Muscle of back (tissue), 11 donors: ENCODE results near the gene SMIM13. TPM values are rescaled to one million over a fixed set of nuclear protein-coding genes. Genes with fewer than 3 reads are reported as not detected.
"Not testable (repeated sequence)": the region's sequence is repeated elsewhere in the genome, so short reads cannot be mapped to it uniquely, and the experiment has no call there.

Experiments used
- DNase-seq, 3 donors: peaks; one replicate each; pipeline versions ENCODE4 v3.0.0 to v3.0.0-alpha.2; 2013
- polyA plus RNA-seq, 10 donors: library from polyadenylated mRNA; unstranded; fragments of 120-200 nt; gene quantifications; one replicate each; pipeline ENCODE4 v1.2.1, GENCODE V29; 2013; ENCODE audit not compliant: insufficient read length in 10 of 10

SMIM13 gene
- polyA plus RNA-seq, 10 donors = 8.8 to 13.4 (median 10.7) TPM

DNA sequence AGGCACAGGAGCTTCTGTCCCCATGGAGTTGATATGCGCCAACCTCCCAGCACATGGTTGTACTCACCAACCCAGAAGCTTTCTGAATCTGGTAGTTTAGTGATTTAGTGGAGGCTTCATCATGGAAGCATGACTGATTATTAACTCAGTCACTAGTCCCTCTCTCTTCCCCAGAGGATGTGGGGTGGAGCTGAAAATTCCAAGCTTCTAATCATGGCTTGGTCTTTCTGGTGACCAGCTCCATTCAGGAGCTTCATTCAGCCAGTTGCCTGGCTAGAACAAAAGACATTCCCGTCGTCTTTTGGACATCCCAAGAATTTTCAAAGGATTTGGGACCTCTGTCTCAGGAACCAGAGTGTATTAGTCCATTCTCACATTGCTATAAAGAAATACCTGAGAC lies 13.3 kb upstream of the SMIM13 start:
- DNase-seq = no peak

DNA sequence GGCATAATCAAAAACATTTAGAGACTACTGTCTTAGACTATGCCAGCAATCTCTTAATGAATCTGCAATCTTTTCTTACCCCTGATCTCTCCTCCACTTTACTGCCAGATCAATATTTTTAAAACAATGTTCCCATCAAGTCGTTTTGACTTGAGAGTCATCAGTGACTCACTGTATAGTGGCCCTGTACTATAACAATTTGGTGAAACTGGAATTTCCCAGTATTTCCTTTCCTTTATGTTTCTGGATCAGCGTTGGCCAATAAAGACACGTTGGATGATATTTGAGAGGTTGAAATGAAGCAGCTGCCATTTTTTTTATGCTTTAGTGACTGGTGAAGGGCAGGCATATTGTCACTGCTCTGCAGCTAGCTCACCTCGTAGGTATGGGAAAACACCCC lies 10.1 kb upstream of the SMIM13 start:
- DNase-seq = no peak

DNA sequence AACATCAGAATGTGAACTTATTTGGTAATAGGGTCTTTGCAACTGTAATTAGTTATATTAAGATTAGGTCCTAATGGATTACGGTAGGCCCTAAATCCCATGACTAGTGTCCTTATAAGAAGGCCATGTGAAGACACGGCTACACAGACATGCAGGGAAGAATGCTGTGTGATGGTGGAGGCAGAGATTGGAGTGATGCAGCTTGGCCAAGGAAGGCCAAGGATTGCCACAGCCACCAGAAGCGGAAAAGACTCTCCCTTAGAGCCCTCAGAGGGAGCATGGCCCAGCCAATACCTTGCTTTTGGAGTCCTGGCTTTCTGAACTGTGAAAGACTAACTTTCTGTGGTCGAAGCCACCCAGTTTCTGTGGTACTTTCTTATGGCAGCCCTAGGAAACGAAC lies 9.7 kb upstream of the SMIM13 start:
- no peak for DNase-seq

DNA sequence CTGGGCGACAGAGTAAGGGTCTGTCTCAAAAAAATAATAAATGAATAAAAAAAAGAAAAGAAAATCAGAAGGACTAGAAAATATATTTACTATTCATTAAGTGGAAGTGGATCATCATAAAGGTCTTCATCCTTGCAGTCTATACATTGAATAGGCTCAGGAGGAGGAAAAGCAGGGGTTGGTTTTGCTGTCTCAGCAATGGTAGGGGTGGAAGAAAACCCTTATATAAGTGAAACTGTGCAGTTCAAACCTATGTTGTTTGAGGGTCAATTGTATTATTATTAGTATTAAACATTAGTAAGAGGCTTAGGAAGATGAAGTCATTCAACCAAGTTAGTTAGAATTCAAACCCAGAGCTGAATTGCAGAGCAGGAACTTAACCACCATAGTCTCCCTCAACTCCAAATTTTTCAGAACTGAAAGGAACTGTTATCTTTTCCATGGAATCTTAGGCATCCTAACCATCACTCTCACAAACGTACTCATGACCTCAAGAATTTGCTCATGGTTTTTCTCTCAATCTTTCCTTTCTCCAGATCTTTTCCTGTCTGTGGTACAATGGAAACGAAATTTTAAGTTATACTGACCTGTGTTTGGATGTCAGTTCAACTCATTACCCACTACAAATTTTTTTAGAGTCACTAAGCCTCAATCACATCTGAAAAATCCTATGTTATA lies 7.7 kb upstream of the SMIM13 start:
- peak in 1 of 3 donors; percentile 39 for DNase-seq

DNA sequence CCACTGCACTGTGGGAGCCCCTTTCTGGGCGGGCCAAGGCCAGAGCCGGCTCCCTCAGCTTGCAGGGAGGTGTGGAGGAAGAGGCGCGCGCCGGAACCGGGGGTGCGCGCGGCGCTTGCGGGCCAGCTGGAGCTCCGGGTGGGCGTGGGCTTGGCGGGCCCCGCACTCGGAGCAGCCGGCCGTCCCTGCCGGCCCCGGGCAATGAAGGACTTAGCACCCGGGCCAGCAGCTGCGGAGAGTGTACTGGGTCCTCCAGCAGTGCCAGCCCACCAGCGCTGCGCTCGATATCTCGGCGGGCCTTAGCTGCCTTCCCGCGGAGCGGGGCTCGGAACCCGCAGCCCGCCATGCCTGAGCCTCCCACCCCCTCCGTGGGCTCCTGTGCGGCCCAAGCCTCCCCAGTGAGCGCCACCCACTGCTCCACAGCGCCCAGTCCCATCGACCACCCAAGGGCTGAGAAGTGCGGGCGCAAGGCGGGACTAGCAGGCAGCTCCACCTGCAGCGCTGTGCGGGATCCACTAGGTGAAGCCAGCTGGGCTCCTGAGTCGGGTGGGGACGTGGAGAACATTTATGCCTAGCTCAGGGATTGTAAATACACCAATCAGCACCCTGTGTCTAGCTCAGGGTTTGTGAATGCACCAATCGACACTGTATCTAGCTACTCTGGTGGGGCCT lies 6.4 kb upstream of the SMIM13 start:
- DNase-seq = not testable (repeated sequence)

DNA sequence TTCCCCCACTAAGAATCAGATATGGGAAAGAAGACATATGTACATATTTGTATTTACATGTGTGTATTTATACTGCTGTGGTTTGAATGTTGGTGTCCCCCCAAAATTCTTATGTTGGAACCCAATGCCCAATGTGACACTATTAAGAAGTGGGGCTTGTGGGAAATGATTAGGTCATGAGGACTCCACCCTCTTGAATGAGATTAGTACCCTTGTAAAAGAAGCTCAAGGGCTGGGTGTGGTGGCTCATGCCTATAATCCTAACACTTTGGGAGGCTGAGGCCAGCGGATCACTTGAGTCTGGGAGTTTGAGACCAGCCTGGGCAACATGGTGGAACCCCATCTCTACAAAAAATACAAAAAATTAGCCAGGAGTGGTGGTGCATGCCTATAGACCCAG lies 3.9 kb upstream of the SMIM13 start:
- DNase-seq = no peak

DNA sequence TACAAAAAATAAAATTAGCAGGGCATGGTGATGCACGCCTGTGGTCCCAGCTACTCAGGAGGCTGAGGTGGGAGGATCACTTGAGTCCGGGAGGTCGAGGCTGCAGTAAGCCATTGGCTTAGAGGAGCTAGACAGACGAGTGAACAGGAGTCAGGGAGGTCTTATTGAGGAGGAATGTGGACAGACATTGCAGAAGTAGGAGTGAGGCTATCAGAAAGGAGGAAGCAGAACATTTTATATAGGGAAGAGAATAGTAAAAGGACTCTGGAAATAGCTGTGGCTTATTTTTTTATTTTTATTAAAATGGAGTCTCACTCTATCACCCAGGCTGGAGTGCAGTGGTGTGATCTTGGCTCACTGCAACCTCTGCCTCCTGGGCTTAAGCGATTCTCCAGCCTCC lies 2.5 kb upstream of the SMIM13 start:
- DNase-seq = not testable (repeated sequence)

DNA sequence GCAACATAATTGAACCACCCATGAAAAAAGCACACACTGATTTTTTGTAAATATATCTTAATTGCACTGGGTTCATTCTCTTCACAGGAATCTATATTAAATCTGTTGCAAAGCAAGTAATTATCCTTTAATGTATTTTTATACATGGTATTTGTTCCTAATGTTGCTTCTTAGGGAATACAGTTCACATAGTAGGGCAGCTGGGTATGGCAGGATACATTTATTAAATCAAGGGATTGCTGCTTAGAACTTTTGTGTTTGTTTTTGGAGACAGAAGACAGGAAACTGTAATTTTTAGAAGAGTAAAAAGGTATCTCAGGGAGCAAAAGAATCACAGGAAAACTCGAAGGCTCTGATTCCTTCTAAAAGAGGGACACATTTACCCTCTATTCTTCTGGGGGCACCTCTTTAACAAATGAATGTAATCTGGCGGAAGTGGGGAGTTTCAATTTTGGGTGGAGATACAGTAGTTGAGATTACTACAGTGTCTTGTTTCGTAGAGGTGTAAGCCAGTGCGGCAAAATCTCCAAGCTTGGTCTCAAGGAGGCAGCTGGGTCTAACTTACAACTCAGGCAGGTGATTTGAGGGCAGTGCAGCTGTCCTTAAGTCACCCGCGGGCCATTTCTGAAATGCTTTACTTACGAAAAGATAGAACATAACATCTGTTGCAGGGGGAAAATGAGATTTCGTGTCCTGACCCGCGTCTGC lies 812 bp upstream of the SMIM13 start:
- no peak for DNase-seq

DNA sequence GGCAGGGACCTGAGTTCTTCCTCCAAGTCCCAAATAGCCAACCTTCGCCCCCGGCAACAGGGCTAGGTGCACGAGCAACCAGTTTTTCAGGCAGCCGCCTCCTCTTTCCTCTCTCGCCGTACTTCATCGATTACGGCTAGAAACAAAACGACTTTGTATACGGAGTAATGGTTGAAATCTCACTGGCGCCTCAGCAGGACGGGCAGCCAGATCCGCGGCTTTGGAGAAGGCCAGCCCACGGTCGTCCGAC lies 333 bp upstream of the SMIM13 start:
- DNase-seq = no peak

DNA sequence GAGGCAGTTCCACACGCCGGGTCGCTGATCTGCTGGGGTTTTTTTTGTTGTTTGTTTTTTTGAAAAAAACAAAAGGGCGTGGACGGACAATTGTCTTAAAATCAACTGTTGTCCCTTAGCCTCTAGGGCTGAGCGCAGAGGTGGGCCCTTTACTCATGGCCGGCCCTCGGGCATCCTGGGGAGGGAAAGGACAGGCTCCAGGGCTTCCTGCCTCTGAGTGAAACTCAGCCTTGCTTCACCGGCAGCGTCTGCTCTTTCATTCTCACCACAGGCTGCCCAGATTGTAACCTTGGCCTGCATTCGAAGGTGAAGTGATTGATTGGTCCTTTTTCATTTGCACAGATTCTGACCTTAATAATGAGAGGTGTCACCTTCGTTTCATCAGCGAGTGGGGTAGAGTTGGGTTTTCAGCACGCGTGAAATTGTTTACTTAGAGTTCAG lies 797 bp downstream of the SMIM13 start:
- peak; percentile 20 to 80 (median 44) for DNase-seq

DNA sequence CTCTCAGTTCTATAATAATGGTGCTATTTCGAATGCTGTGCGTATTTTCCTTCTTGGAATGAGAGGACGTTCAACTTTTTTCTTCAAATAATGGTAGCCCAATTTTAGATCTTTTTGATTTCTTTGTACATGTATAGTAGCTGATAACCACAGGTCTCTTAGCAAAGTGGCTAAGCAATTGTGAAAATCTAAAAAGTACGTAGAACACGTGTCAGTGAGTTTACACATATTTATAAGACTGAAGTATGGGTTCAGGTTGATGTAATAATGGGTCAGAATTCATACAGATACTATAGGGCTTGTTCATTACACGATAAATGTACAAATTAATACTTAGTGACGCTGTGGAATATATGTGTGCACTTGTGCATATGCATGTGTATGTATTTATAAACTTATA lies 1.3 kb downstream of the SMIM13 start:
- DNase-seq = no peak

DNA sequence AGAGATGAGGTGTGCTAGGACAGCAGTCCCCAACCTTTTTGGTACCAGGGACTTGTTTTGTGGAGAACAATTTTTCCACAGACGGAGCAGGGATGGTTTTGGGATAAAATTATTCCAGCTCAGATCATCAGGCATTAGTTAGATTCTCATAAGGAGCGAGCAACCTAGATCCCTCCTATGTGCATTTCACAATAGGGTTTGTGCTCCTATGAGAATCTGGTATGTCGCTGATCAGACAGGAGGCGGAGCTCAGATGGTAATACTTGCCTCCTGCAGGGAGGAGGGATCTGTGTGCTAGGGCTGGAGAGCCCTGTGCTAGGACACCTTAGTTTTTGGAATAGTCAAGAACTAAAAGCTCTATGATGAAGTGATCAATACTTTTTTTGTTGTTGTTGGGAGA lies 2.5 kb downstream of the SMIM13 start:
- no peak for DNase-seq

DNA sequence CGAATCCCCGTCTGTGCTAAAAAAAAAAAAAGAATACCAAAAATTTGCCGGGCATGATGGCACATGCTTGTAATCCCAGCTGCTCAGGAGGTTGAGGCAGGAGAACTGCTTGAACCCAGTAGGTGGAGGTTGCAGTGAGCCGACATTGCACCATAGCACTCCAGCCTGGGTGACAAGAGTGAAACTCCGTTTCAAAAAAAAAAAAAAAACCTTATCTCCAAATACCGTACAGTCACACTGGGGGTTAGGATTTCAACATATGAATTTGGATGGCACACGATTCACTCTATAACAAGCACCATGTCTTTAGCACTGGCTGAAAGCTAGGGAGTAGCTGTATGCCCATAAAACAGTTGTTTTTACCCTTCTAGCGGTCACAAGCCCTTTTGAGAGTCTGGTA lies 3.8 kb downstream of the SMIM13 start:
- no peak for DNase-seq

DNA sequence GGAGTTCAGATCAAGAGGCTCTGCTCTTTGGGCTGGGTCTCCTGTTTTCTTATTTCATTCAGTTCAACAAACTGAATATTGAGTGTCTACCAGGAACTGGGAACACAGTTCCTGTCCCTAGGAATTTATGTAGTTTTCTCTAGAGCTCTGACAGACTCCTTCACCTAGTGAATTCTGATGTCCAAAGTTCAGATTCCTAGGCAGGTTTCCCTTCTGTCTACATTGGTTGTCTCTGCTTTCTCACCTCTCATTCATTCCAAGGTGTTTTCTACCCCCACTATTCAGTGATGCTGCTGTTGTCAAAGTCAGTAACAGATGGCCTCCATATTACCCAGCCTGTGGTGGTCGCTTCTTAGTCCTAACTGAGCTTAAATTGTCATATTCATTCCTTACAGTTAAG lies 4.4 kb downstream of the SMIM13 start:
- DNase-seq = no peak

DNA sequence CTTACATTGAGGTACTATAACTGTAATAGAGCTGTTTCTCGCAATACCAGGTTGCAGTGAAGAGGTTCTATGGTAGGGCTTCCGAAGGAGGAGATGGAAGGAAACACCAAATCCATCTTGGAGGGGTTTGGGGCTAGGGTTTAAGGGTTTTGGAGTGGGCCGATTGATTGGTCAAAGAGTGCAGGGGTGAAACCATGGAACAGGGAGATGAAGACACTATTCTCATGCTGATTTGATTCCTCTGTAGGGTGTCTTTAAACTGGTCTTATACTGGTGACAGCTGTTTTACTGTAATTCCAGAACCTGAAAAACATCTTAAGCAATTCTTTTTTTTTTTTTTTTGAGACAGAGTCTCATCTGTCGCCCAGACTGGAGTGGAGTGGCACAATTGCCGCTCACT lies 7.8 kb downstream of the SMIM13 start:
- DNase-seq = no peak

DNA sequence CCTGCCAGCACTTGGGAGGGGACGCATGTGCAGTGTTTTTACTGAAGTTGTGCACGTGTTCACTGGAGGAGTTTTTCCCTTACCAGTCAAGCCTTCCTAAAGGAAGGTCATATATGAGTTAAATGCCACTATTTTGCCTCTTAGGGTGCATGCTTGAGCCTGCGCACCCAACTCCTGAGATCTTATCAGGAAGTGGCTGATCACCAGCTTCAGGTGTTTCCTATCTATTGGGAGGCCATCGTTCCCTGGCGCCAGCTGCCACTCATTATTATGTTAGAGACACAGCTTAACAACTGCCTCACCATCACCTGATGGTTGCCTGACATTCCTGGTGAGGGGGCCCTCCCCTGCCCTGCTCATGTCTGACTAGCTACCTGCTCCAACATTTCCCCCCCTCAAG lies 9.4 kb downstream of the SMIM13 start:
- no peak for DNase-seq

DNA sequence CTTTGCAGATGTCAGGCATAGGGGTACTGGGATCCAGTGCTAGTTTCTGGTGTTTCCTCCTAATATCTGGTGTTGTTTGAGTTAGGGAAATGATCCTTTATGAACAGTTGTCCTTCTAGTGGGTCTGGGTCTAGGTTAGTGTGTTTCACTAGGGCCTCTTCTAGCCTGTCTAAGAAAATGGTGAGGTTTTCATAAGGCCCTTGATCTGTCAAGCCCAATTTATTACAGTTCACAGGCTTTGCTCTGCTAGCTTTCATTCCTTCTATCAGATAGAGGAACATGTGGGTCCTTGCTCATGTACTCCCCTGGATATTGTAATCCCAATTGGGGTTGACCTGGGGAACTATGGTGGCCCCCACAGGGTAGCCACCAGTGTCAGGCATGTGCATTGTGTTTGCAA lies 15.1 kb downstream of the SMIM13 start:
- DNase-seq = no peak

DNA sequence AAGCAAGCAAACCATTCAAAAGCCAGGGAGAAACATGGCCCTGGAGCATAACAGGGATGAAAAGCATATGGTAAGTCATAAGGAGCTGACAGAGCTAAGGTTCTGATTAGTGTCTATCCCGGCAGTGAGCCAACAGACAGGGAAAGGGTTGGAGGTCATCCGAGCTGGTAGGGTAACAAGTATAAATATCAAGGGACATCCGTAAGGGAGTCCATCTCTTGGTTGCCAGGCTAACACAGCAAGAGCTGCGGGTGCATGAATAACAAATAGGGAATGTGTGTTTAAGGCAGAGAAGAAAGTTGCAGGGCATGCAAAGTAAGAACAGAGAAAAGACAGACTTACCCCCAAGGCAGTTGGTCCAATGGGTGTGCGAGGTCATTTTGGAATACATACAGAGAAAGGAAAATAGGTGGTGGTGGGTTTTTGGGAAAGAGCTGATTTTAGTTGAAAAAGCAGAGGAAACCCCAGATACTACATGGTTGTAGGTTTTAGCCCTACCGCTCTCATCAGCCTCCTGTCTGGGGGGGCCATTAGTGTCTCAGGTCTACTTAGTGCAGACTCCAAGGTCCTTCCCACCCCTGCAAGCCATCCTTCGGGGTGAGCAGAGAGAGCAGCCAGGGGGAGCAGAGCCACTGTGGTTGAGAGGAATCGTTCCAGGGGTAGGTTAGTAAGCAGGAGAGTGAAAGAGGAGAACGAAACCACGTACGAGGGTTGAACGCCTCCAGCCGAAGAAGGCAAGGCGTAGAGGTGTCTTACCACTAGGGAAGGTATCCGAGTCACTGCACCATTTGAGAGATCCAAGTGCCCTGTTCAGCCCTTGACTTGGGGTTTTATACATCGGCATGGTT lies 17.5 kb downstream of the SMIM13 start, which contains the start of gene ERVFRD-1:
ERVFRD-1 (minus strand) TSS at position 805 of the 848 bp plus-strand sequence. CDS start 6,415 bp downstream, outside the sequence.
- DNase-seq = no peak

DNA sequence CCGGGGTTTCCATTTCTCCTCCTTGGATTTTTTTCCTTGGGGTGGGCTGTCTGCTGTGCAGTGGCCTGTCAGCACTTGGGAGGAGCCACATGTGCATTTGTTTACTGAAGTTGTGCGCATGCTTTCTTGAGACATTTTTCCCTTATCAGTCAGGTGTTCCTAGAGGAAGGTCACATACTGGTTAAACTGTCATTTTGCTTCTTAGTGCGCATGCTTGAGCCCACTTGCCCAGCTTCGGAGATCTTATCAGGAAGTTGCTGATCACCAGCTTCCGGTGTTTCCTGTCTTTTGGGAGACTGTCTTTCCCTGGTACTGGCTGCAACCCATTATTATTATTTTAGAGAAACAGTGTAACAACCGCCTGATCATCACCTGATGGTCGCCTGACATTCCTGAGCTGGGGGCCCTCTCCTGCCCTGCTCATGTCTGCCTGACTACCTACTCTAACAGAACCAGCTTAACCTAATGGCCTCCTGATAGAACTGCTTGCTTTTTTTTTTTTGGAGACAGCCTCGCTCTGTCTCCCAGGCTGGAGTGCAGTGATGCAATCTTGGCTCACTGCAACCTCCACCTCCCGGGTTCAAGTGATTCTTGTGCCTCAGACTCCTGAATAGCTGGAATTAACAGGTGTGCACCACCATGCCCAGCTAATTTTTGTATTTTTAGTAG lies 18.3 kb downstream of the SMIM13 start:
- no peak for DNase-seq

DNA sequence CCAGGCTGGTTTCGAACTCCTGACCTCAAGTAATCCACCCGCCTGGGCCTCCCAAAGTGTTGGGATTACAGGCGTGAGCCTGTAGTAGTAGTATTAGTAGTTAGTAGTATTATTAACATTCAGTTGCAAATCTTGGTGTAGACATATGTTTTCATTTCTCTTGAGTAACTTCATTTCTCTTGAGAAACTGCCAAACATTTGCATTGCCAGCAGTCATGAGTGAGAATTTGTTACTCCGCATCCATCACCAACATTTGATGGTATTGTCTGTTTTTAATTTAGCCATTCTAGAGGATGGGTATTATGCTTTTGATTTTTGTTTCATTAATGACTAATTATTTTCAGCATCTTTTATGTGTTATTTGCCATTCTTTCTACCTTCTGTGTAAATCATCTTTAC lies 19.4 kb downstream of the SMIM13 start:
- peak in 1 of 3 donors; percentile 30 for DNase-seq

DNA sequence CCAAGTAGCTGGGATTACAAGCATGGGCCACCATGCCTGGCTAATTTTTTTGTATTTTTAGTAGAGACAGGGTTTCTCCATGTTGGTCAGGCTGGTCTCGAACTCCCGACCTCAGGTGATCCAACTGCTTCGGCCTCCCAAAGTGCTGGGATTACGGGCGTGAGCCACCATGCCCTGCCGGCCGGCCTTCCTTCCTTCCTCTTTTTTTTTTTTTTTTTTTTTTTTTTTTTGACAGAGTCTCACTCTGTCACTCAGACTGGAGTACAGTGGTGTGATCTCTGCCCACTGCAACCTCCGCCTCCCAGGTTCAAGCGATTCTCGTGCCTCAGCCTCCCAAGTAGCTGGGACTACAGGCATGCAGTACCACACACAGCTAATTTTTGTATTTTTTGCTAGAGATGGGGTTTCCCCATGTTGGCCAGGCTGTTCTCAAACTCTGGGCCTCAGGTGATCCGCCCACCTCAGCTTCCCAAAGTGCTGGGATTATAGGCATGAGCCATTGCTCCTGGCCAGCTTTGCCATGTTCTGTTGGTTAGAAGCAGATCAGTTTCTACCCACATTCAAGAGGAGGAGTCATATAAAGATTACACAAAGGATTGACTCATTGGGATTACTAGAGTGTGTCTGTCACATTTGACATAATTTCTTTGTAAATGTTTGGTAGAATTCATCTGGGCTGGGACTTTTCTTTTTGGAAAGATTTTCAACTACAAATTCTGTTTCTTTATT lies 22.3 kb downstream of the SMIM13 start:
- not testable (repeated sequence) for DNase-seq
